T-cell (primary cell): ENCODE results near the gene SUN2. TPM values are rescaled to one million over a fixed set of nuclear protein-coding genes. Genes with fewer than 3 reads are reported as not detected.

ENCODE experiments used
- ATAC-seq, 4 experiments: fragments of 200-7000 bp in 3 of 4; fragments of 150-1000 bp in 1 of 4; cut with Tn5 transposase; replicated peaks in 1 of 4; 1 replicate in 3 of 4; 2 replicates in 1 of 4; pipeline ENCODE4 v1.10.0; 2021; ENCODE audit warnings: moderate library complexity in 3 of 4, mild to moderate bottlenecking in 2 of 4, moderate number of reproducible peaks in 1 of 4
- CTCF ChIA-PET, 2 donors: fragments of 300-600 bp; sonication (Branson Sonifier 250); formaldehyde crosslinking; loops; one replicate each; lab custom pipeline; 2022; ENCODE audit warnings: antibody characterized with exemption in 2 of 2; lab: Charles Lee
- POLR2A ChIA-PET, 2 donors: fragments of 300-600 bp; sonication (Branson Sonifier 250); formaldehyde crosslinking; loops; one replicate each; lab custom pipeline; 2022; ENCODE audit warnings: antibody characterized with exemption in 2 of 2; lab: Charles Lee
- DNase-seq, 35 experiments: peaks; one replicate each; pipeline versions ENCODE4 v3.0.0 to v3.0.0-alpha.2; 2013 to 2023
- H3K27ac ChIP-seq: one replicate; pipeline ENCODE4 v1.5.1; 2013; ENCODE audit warnings: low read length
- H3K27me3 ChIP-seq, 2 experiments: replicated peaks in 1 of 2; 1 replicate in 1 of 2; 2 replicates in 1 of 2; pipeline versions ENCODE4 v1.6.1 to v1.7.0; 2013; ENCODE audit warnings: low read length in 1 of 2, mixed read lengths in 1 of 2; ENCODE audit not compliant: control insufficient read depth in 2 of 2, insufficient read depth in 2 of 2; ENCODE audit errors: extremely low read depth in 1 of 2
- H3K36me3 ChIP-seq, 2 donors: 1 replicate in 1 of 2; 2 replicates in 1 of 2; pipeline versions ENCODE4 v1.6.1 to v1.7.0; 2013; ENCODE audit warnings: low read length in 1 of 2; ENCODE audit not compliant: control insufficient read depth in 2 of 2, insufficient read depth in 1 of 2; ENCODE audit errors: extremely low read depth in 1 of 2
- H3K4me1 ChIP-seq, 2 experiments: 1 replicate in 1 of 2; 2 replicates in 1 of 2; pipeline versions ENCODE4 v1.6.1 to v1.7.0; 2013; ENCODE audit warnings: low read length in 2 of 2, mixed read lengths in 1 of 2; ENCODE audit not compliant: insufficient read depth in 2 of 2, control insufficient read depth in 1 of 2; ENCODE audit errors: extremely low read depth in 1 of 2
- H3K4me3 ChIP-seq, 2 donors: 1 replicate in 1 of 2; 2 replicates in 1 of 2; pipeline versions ENCODE4 v1.5.1 to v1.7.0; 2013; ENCODE audit warnings: mild to moderate bottlenecking in 2 of 2, low read length in 1 of 2, moderate library complexity in 1 of 2; ENCODE audit not compliant: control insufficient read depth in 1 of 2; ENCODE audit errors: extremely low read depth in 1 of 2
- H3K9me3 ChIP-seq: 2 replicates; pipeline ENCODE4 v1.7.0; 2013
- H3K27ac Mint-ChIP-seq, 2 donors: one replicate each; pipeline ENCODE4 v1.8.0; 2020 to 2021; ENCODE audit warnings: mild to moderate bottlenecking in 2 of 2, mixed read lengths in 2 of 2
- H3K27me3 Mint-ChIP-seq, 2 donors: one replicate each; pipeline ENCODE4 v1.8.0; 2021 to 2022; ENCODE audit warnings: mixed read lengths in 2 of 2
- H3K36me3 Mint-ChIP-seq: one replicate; pipeline ENCODE4 v1.8.0; 2021; ENCODE audit warnings: mixed read lengths
- H3K4me1 Mint-ChIP-seq, 3 donors: one replicate each; pipeline ENCODE4 v1.8.0; 2020 to 2022; ENCODE audit warnings: mixed read lengths in 3 of 3, mild to moderate bottlenecking in 1 of 3
- H3K4me3 Mint-ChIP-seq, 3 donors: one replicate each; pipeline ENCODE4 v1.8.0; 2020 to 2022; ENCODE audit warnings: mild to moderate bottlenecking in 3 of 3, mixed read lengths in 3 of 3, moderate library complexity in 3 of 3
- H3K9me3 Mint-ChIP-seq, 3 donors: one replicate each; pipeline ENCODE4 v1.8.0; 2020 to 2022; ENCODE audit warnings: mixed read lengths in 3 of 3
- WGBS: methylation state at CpG from one replicate; pipeline ENCODE4 v1.1.5; 2013; ENCODE audit warnings: missing lambda C conversion rate; ENCODE audit not compliant: insufficient coverage; 5-methylcytosine and 5-hydroxymethylcytosine counted together
- total RNA-seq, 35 experiments: library from RNA in 6 of 35; stranded (reverse) in 6 of 35; fragments of 120-200 nt in 1 of 35; gene quantifications; one replicate each; pipeline versions ENCODE4 v1.2.1 to v1.2.4 and lab custom pipeline; 2013 to 2026

Gene SUN2
- total RNA-seq, 5 donors from 2014 or later (not counting 1 experiment from before 2014, with no cell fraction given), result 526 to 1,075 (median 979) TPM

DNA sequence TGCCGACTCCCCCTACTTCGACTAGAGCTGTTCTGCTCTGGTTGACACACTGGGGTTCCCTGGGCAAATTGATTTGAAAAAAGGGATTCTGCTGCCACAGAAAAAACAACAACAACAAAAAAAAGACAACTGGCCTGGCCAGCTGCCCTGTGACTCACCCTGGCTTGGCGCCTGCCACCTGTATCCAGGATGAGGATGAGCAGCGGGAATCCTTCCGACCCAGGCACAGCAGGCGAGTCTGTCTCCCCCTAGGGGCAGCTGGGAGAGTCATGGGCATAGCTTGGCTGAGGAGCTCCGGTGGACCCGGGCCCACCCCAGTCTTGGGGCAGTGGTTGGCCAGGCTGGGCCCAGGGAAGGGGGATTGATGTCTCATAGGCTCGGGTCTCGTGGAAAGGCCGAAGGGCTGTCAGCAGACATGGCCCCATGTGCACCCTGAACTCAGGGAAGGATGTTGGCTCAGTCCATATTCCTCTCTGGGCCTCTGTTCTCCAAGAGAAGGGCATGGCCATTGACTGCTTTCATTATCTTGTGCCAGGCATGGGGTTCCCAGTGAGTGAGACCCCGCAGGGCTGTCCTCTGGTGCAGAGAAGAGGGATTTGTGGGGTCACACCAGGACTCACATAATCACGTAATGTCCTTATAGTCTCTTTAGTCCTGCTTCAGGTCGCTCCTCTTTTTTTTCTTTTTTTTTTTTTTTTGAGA, 10.4 kb upstream of the SUN2 start:
- H3K9me3 Mint-ChIP-seq, result no peaks in the 10 kb centered on the region
- H3K36me3 Mint-ChIP-seq, result no peaks in the 10 kb centered on the region
- no peaks in the 10 kb centered on the region for H3K36me3 ChIP-seq
- 66% methylated on average over 11 of the region's 14 CpGs for WGBS
- H3K4me1 ChIP-seq, result peaks cover 0 to 16% of the 10 kb centered on the region in 2 experiments
- no peak overlapping the region for H3K4me3 ChIP-seq
- peaks cover 0 to 11% of the 10 kb centered on the region in 2 experiments for H3K27me3 ChIP-seq
- H3K27ac ChIP-seq, result no peak overlapping the region
- DNase-seq (peak in 20 of 35 experiments; percentile 20 to 69 (median 30)), ATAC-seq (peak; percentile 47 to 83 (median 62))
- POLR2A ChIA-PET, result no interaction called here
- H3K4me1 Mint-ChIP-seq, result peaks cover 0 to 13% (median 8%) of the 10 kb centered on the region in 3 donors
- no peaks in the 10 kb centered on the region for H3K9me3 ChIP-seq
- no peaks in the 10 kb centered on the region for H3K27me3 Mint-ChIP-seq
- H3K27ac Mint-ChIP-seq, result no peak overlapping the region
- no peak overlapping the region for H3K4me3 Mint-ChIP-seq
- CTCF ChIA-PET, result interaction anchor here (0.8 to 1.5 kb wide), 6 partner anchors 26 to 106 kb away, joined by 3 to 12 read pairs (median 3); partner anchors contain the start of gene CBX6 (in 1 of the 2)

GRCh38 chr22:38762551-38762983, 6.8 kb upstream of the SUN2 start:
- H3K4me1 Mint-ChIP-seq, result peaks cover 20 to 33% (median 27%) of the 10 kb centered on the region in 3 donors
- Histone ChIP-seq H3K27me3 (peaks cover 0 to 7% of the 10 kb centered on the region in 2 experiments), H3K27ac (no peak overlapping the region), H3K36me3 (no peaks in the 10 kb centered on the region), H3K4me1 (peaks cover 13 to 41% of the 10 kb centered on the region in 2 experiments), H3K9me3 (no peaks in the 10 kb centered on the region), H3K4me3 (no peak overlapping the region)
- no peak overlapping the region for H3K4me3 Mint-ChIP-seq
- ChIA-PET POLR2A (no interaction called here), CTCF (interaction anchor here in 1 of 2 donors (0.7 kb wide), 1 partner anchor 29 kb away, joined by 3 read pairs; no protein-coding TSS in a partner anchor)
- WGBS, result 96% methylated on average over 7 of the region's 11 CpGs
- H3K27ac Mint-ChIP-seq, result no peak overlapping the region
- no peaks in the 10 kb centered on the region for H3K9me3 Mint-ChIP-seq
- no peaks in the 10 kb centered on the region for H3K36me3 Mint-ChIP-seq
- no peaks in the 10 kb centered on the region for H3K27me3 Mint-ChIP-seq
- ATAC-seq (no peak), DNase-seq (no peak)

GRCh38 chr22:38761202-38762162, 5.7 kb upstream of the SUN2 start:
- peaks cover 18 to 52% of the 10 kb centered on the region in 2 experiments for H3K4me1 ChIP-seq
- H3K36me3 Mint-ChIP-seq, result no peaks in the 10 kb centered on the region
- H3K27ac Mint-ChIP-seq, result no peak overlapping the region

DNA sequence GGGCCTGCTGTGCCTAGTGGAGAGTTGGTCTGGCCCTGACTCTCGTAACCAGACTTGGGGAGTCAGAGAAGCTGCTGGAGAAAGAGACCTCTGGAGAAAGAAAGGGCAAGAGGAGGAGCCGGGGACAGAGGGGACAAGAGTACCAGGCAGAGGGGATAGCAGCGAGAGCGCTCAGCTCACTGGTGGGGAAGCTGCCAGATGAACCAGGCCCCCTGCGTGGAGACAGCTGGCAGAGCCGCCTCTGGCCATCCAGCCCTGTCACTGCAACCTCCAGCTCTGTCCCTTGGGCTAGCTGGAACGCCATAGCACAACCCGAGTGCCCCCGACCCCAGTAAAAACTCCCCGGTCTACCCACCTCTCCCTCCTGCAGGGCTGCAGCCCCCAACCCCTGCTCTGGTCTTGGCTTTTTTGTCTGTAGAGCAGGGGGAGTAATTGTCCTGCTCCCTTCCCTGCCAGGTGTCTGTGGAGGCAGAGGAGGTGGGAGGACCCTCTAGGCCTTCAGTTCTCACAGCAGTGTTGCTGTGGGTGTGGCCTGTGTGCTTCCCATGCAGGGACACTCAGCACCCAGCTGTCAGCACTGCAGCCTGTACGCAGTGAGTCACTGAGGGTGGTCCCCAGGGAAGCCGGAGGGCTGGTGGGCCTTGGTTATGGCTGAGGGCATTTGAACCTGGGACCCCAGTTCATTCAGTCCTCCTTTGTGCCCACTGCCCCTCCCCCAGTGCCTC, 4.8 kb upstream of the SUN2 start:
- Mint-ChIP-seq H3K9me3 (no peaks in the 10 kb centered on the region), H3K4me3 (no peak overlapping the region), H3K36me3 (no peaks in the 10 kb centered on the region), H3K27ac (peak overlapping the region; percentile 36 to 69), H3K27me3 (no peaks in the 10 kb centered on the region), H3K4me1 (peaks cover 33 to 38% (median 33%) of the 10 kb centered on the region in 3 donors)
- no peaks in the 10 kb centered on the region for H3K9me3 ChIP-seq
- DNase-seq (no peak), ATAC-seq (no peak)
- no peak overlapping the region for H3K27ac ChIP-seq
- no peaks in the 10 kb centered on the region for H3K36me3 ChIP-seq
- 95% methylated on average over 8 of the region's 12 CpGs for WGBS
- no peak overlapping the region for H3K4me3 ChIP-seq
- CTCF ChIA-PET, result no interaction called here
- H3K27me3 ChIP-seq, result peaks cover 0 to under 1% of the 10 kb centered on the region in 2 experiments
- peaks cover 18 to 47% of the 10 kb centered on the region in 2 experiments for H3K4me1 ChIP-seq
- POLR2A ChIA-PET, result no interaction called here

More at GRCh38 chr22:38761202-38762162, 5.7 kb upstream of the SUN2 start:
- peaks cover 31 to 44% (median 38%) of the 10 kb centered on the region in 3 donors for H3K4me1 Mint-ChIP-seq
- ChIA-PET POLR2A (no interaction called here), CTCF (no interaction called here)
- ATAC-seq, result no peak
- peaks cover 0 to 3% of the 10 kb centered on the region in 2 experiments for H3K27me3 ChIP-seq
- DNase-seq, result no peak
- H3K4me3 ChIP-seq, result no peak overlapping the region
- no peak overlapping the region for H3K4me3 Mint-ChIP-seq
- H3K27ac ChIP-seq, result no peak overlapping the region
- H3K9me3 Mint-ChIP-seq, result no peaks in the 10 kb centered on the region
- H3K27me3 Mint-ChIP-seq, result no peaks in the 10 kb centered on the region
- WGBS, result 79% methylated on average over 15 of the region's 20 CpGs
- H3K36me3 ChIP-seq, result no peaks in the 10 kb centered on the region
- no peaks in the 10 kb centered on the region for H3K9me3 ChIP-seq

GRCh38 chr22:38759005-38759404, 3.2 kb upstream of the SUN2 start:
- H3K27ac ChIP-seq, result peak overlapping the region; percentile 39
- H3K36me3 Mint-ChIP-seq, result peaks cover 10% of the 10 kb centered on the region
- H3K27me3 Mint-ChIP-seq, result no peaks in the 10 kb centered on the region
- H3K4me1 Mint-ChIP-seq, result peaks cover 33 to 39% (median 34%) of the 10 kb centered on the region in 3 donors
- 85% methylated on average over 5 of the region's 7 CpGs for WGBS
- peaks cover 20 to 50% of the 10 kb centered on the region in 2 experiments for H3K4me1 ChIP-seq
- peaks cover 0 to under 1% of the 10 kb centered on the region in 2 donors for H3K36me3 ChIP-seq
- ATAC-seq (no peak), DNase-seq (no peak)
- H3K9me3 ChIP-seq, result no peaks in the 10 kb centered on the region
- H3K27ac Mint-ChIP-seq, result peak overlapping the region; percentile 95 to 96
- CTCF ChIA-PET, result interaction anchor here in 1 of 2 donors (1.5 kb wide), 1 partner anchor 9 kb away, joined by 8 read pairs; no protein-coding TSS in a partner anchor
- POLR2A ChIA-PET, result interaction anchor here in 1 of 2 donors (0.6 kb wide), 1 partner anchor 1415 kb away, joined by 5 read pairs; no protein-coding TSS in a partner anchor
- H3K27me3 ChIP-seq, result no peaks in the 10 kb centered on the region
- no peak overlapping the region for H3K4me3 ChIP-seq
- peak overlapping the region in 1 of 3 donors; percentile 91 for H3K4me3 Mint-ChIP-seq
- no peaks in the 10 kb centered on the region for H3K9me3 Mint-ChIP-seq
